H1 (cell line): ENCODE results near the gene TNS1.

ENCODE experiments used
- EZH2 ChIP-seq: fragments of 200-600 bp; sonication (generic); IDR thresholded peaks from 2 replicates; pipeline ENCODE4 v1.7.1; 2012; ENCODE audit warnings: low read depth, mild to moderate bottlenecking, moderate library complexity, low read length, inconsistent platforms; ENCODE audit not compliant: severe bottlenecking
- FOSL1 ChIP-seq: IDR thresholded peaks from 2 replicates; pipeline ENCODE4 v1.6.1; 2011; ENCODE audit warnings: mild to moderate bottlenecking, low read depth, low read length, moderate library complexity; ENCODE audit not compliant: insufficient read depth
- GABPA ChIP-seq: IDR thresholded peaks from 2 replicates; pipeline ENCODE4 v1.6.1; 2011; ENCODE audit warnings: mild to moderate bottlenecking, low read length, moderate library complexity, borderline replicate concordance; ENCODE audit not compliant: insufficient read depth
- TF ChIP-seq, protein P1 (sequence below), 3 experiments: IDR thresholded peaks; 1 replicate in 2 of 3; 2 replicates in 1 of 3; pipeline versions ENCODE4 v1.5.1 to v1.6.1; 2011; ENCODE audit warnings: low read length in 3 of 3, mild to moderate bottlenecking in 3 of 3, inconsistent platforms in 2 of 3, low read depth in 1 of 3, moderate library complexity in 1 of 3; ENCODE audit not compliant: insufficient read depth in 1 of 3; ENCODE audit errors: control extremely low read depth in 1 of 3

DNA sequence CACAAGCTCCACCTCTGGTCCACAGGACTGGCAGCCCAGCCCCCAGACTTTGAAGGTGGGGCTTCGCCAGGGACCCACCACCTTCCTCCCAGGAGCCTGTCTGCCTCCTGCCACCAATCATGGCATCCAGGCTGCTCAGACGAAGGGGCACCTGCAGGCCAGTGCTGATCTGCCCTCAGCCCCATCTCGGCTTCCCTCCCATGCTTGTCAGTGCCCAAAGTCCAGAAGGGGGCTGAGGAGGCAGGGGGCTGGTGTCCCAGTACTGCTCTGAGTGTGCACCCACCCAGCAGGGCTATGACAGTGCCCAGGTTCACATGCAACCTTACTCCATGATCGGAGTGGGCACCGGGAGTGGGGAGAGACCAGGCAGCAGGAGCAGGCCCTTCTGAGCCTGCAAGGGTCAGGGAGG, 40.9 kb upstream of the TNS1 start:
- TF ChIP-seq EZH2 = no peak
- TF ChIP-seq FOSL1 = no peak
- no peak for TF ChIP-seq GABPA
- TF ChIP-seq, protein P1, sequence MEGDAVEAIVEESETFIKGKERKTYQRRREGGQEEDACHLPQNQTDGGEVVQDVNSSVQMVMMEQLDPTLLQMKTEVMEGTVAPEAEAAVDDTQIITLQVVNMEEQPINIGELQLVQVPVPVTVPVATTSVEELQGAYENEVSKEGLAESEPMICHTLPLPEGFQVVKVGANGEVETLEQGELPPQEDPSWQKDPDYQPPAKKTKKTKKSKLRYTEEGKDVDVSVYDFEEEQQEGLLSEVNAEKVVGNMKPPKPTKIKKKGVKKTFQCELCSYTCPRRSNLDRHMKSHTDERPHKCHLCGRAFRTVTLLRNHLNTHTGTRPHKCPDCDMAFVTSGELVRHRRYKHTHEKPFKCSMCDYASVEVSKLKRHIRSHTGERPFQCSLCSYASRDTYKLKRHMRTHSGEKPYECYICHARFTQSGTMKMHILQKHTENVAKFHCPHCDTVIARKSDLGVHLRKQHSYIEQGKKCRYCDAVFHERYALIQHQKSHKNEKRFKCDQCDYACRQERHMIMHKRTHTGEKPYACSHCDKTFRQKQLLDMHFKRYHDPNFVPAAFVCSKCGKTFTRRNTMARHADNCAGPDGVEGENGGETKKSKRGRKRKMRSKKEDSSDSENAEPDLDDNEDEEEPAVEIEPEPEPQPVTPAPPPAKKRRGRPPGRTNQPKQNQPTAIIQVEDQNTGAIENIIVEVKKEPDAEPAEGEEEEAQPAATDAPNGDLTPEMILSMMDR (IDR thresholded peaks at IDR 0.05; ENCODE audit: control extremely low read depth in 1 of 3, insufficient read depth in 1 of 3, low read depth in 1 of 3, low read length in 3 of 3) = no peak
